ENCODE results near the gene CARD18. TPM values are rescaled to one million over a fixed set of nuclear protein-coding genes. Genes with fewer than 3 reads are reported as not detected.

CARD18 gene
- total and polyA plus RNA-seq, 2 experiments from 2014 or later: not detected

- Mint-ChIP-seq H3K4me1 (no peaks in the 10 kb centered on the region), H3K27ac (no peak overlapping the region), H3K4me3 (no peak overlapping the region), H3K36me3 (ENCODE audit: low read depth) (no peaks in the 10 kb centered on the region), H3K9me3 (peaks cover 6% of the 10 kb centered on the region; the same call in 2 of the 3 replicates), H3K27me3 (ENCODE audit: insufficient read depth, low read depth, poor library complexity) (no peaks in the 10 kb centered on the region)
- Histone ChIP-seq H3K27me3 (ENCODE audit: insufficient read depth) (no peaks in the 10 kb centered on the region), H3K79me2 (replicated peaks; ENCODE audit: insufficient read depth) (no peaks in the 10 kb centered on the region), H2AFZ (no peak overlapping the region), H3K9me2 (ENCODE audit: insufficient read depth) (peaks cover 3% of the 10 kb centered on the region; the same call in 1 of the 2 replicates), H3K4me2 (no peak overlapping the region), H3F3A (replicated peaks; ENCODE audit: low read depth) (no peaks in the 10 kb centered on the region), H3K4me3 (no peak overlapping the region), H3K4me1 (ENCODE audit: insufficient read depth) (no peaks in the 10 kb centered on the region), H3K36me3 (ENCODE audit: insufficient read depth) (no peaks in the 10 kb centered on the region), H4K20me1 (replicated peaks; ENCODE audit: insufficient read depth) (no peaks in the 10 kb centered on the region), H3K27ac (ENCODE audit: low read depth) (no peak overlapping the region)
- DNase-seq (ENCODE audit: low spot score) (no peak), ATAC-seq (no peak)
- no peak for TF ChIP-seq ETS1 (IDR thresholded peaks at IDR 0.05)
- TF ChIP-seq JUNB (IDR thresholded peaks at IDR 0.05; ENCODE audit: unreplicated experiment): no peak
- no peak for TF ChIP-seq CTCF (conservative IDR thresholded peaks at IDR 0.05; ENCODE audit: low read depth in 2 of 2)
- no peak for TF ChIP-seq EZH2phosphoT487 (IDR thresholded peaks at IDR 0.05; ENCODE audit: unreplicated experiment)
- TF ChIP-seq STAT1 (IDR thresholded peaks at IDR 0.05; ENCODE audit: unreplicated experiment): no peak
- TF ChIP-seq REST (IDR thresholded peaks at IDR 0.05; ENCODE audit: unreplicated experiment): no peak
- TF ChIP-seq ZNF114 (CRISPR knock-in tag; IDR thresholded peaks at IDR 0.05): no peak
- no peak for TF ChIP-seq NANOG (IDR thresholded peaks at IDR 0.05; ENCODE audit: borderline replicate concordance)
- no peak for TF ChIP-seq ZNF462 (CRISPR knock-in tag; IDR thresholded peaks at IDR 0.05)
- TF ChIP-seq EZH2 (IDR thresholded peaks at IDR 0.05; ENCODE audit: low read depth, unreplicated experiment): no peak
- no peak for TF ChIP-seq CREB1 (CRISPR knock-in tag; IDR thresholded peaks at IDR 0.05; ENCODE audit: low read depth)
- no peak for TF ChIP-seq POLR2AphosphoS5 (IDR thresholded peaks at IDR 0.05; ENCODE audit: low read depth)
- no peak for TF ChIP-seq ZNF331 (CRISPR knock-in tag; IDR thresholded peaks at IDR 0.05; ENCODE audit: low read depth)
Measured at GRCh38 chr11:105167244-105167643, 27.7 kb upstream of the CARD18 start.

Data from GM23338 (cell line).